HepG2 (cell line): ENCODE measurements around the gene PPP1CA. TPM values are rescaled to one million over a fixed set of nuclear protein-coding genes. Genes with fewer than 3 reads are reported as not detected.

Experiments used
- ATAC-seq: fragments of 200-7000 bp; cut with Tn5 transposase; 3 replicates; pipeline ENCODE4 v1.9.1; 2020; ENCODE audit warnings: mild to moderate bottlenecking, moderate library complexity
- BruUV-seq: library from RNA; stranded (reverse); fragments of 400-500 nt; replicated peaks from 2 replicates; lab custom pipeline; 2021; lab: Mats Ljungman, UMichigan
- CTCF ChIA-PET: fragments of 300-600 bp; formaldehyde crosslinking; extraction: SDS; loops from one replicate; lab custom pipeline; 2021; ENCODE audit warnings: low total read pairs, inconsistent platforms, low intra/inter-chr PET ratio; lab: Yijun Ruan, JAX
- POLR2A ChIA-PET: fragments of 350-600 bp; sonication (Branson Sonifier 250); formaldehyde crosslinking; loops from one replicate; lab custom pipeline; 2020; ENCODE audit warnings: antibody characterized with exemption, inconsistent platforms; lab: Yijun Ruan, JAX
- DNase-seq: peaks from one replicate; pipeline ENCODE4 v3.0.0-alpha.2; 2015; ENCODE audit warnings: low spot score
- FAIRE-seq: peaks from 3 replicates; lab custom pipeline; 2011; peaks lifted over from hg19 to GRCh38; lab: Jason Lieb, UNC
- H2AFZ ChIP-seq: one replicate; pipeline ENCODE4 v1.6.1; 2011; ENCODE audit warnings: low read length, inconsistent platforms
- H3K27ac ChIP-seq: fragments of 300-600 bp; 3 replicates; pipeline ENCODE4 v1.8.0; 2011; ENCODE audit warnings: mixed run types, mild to moderate bottlenecking, mixed read lengths, low read length, inconsistent platforms; ENCODE audit not compliant: insufficient read depth; ENCODE audit errors: extremely low read length
- H3K27me3 ChIP-seq, 2 experiments: fragments of 200-600 bp in 1 of 2; 2 replicates in 1 of 2; 3 replicates in 1 of 2; pipeline versions ENCODE4 v1.6.0 to v1.8.0; 2011; ENCODE audit warnings: low read length in 2 of 2, mild to moderate bottlenecking in 2 of 2, moderate library complexity in 2 of 2, inconsistent platforms in 1 of 2; ENCODE audit not compliant: insufficient read depth in 2 of 2, control insufficient read depth in 1 of 2
- H3K36me3 ChIP-seq, 2 experiments: fragments of 200-600 bp in 1 of 2; replicated peaks in 1 of 2; 2 replicates in 1 of 2; 3 replicates in 1 of 2; pipeline versions ENCODE4 v1.5.1 to v1.8.0; 2011; ENCODE audit warnings: low read length in 2 of 2, inconsistent platforms in 1 of 2; ENCODE audit not compliant: insufficient read depth in 2 of 2, control insufficient read depth in 1 of 2
- H3K4me1 ChIP-seq: 2 replicates; pipeline ENCODE4 v1.5.1; 2012; ENCODE audit warnings: low read length, inconsistent platforms; ENCODE audit not compliant: insufficient read depth
- H3K4me2 ChIP-seq: 2 replicates; pipeline ENCODE4 v1.6.0; 2011; ENCODE audit warnings: low read depth, low read length, inconsistent platforms
- H3K4me3 ChIP-seq, 3 experiments: fragments of 200-600 bp in 1 of 3; sonication (generic), shearing (Covaris generic) in 1 of 3; replicated peaks in 1 of 3; 2 replicates each; pipeline ENCODE4 v1.5.1; 2011 to 2016; ENCODE audit warnings: low read length in 3 of 3, inconsistent platforms in 2 of 3, low read depth in 2 of 3, mild to moderate bottlenecking in 2 of 3, control low read depth in 1 of 3, mixed read lengths in 1 of 3; ENCODE audit not compliant: insufficient read depth in 1 of 3
- H3K79me2 ChIP-seq: one replicate; pipeline ENCODE4 v1.6.1; 2011; ENCODE audit warnings: low read length, inconsistent platforms; ENCODE audit not compliant: insufficient read depth
- H3K9ac ChIP-seq: 2 replicates; pipeline ENCODE4 v1.6.0; 2011; ENCODE audit warnings: mild to moderate bottlenecking, low read depth, low read length, inconsistent platforms; ENCODE audit not compliant: insufficient read depth
- H3K9me3 ChIP-seq: 2 replicates; pipeline ENCODE4 v1.5.1; 2012; ENCODE audit warnings: mild to moderate bottlenecking, low read length
- H4K20me1 ChIP-seq: 2 replicates; pipeline ENCODE4 v1.6.0; 2011; ENCODE audit warnings: inconsistent platforms, mild to moderate bottlenecking, low read length, moderate library complexity; ENCODE audit not compliant: insufficient read depth
- ASH2L ChIP-seq: fragments of 300-600, 200-600 bp; sonication (generic); IDR thresholded peaks from 2 replicates; pipeline ENCODE4 v1.7.0; 2017; ENCODE audit warnings: low read depth, mild to moderate bottlenecking, moderate library complexity, mixed read lengths, low read length; ENCODE audit not compliant: insufficient read length
- CEBPB ChIP-seq: IDR thresholded peaks from 2 replicates; pipeline ENCODE4 v1.6.1; 2011; ENCODE audit warnings: low read depth, low read length, improper control_type of control experiment, borderline replicate concordance
- GLI4 ChIP-seq: sonication (generic); formaldehyde crosslinking; IDR thresholded peaks from 2 replicates; pipeline ENCODE4 v1.5.1; 2020; ENCODE audit warnings: missing genetic modification reagents, mild to moderate bottlenecking, moderate library complexity, borderline replicate concordance
- MLLT10 ChIP-seq: sonication (generic); formaldehyde crosslinking; IDR thresholded peaks from 2 replicates; pipeline ENCODE4 v1.4.0; 2020; ENCODE audit warnings: missing genetic modification reagents
- NRL ChIP-seq: sonication (generic); formaldehyde crosslinking; IDR thresholded peaks from 2 replicates; pipeline ENCODE4 v1.5.0; 2020; ENCODE audit warnings: missing genetic modification reagents, mild to moderate bottlenecking, moderate library complexity, borderline replicate concordance
- ZNF282 ChIP-seq: fragments of 450-650 bp; IDR thresholded peaks from 2 replicates; pipeline ENCODE4 v1.6.1; 2018; ENCODE audit not compliant: partially characterized antibody
- ZNF629 ChIP-seq: sonication (generic); formaldehyde crosslinking; conservative IDR thresholded peaks from 2 replicates; pipeline ENCODE4 v1.5.0; 2020; ENCODE audit warnings: missing genetic modification reagents
- ZNF768 ChIP-seq: sonication (generic); formaldehyde crosslinking; IDR thresholded peaks from 2 replicates; pipeline ENCODE4 v1.4.0; 2020; ENCODE audit warnings: missing genetic modification reagents
- WGBS: methylation state at CpG from one replicate; pipeline ENCODE4 v1.1.6; 2017; ENCODE audit warnings: low lambda C conversion rate; 5-methylcytosine and 5-hydroxymethylcytosine counted together
- in situ Hi-C: cut with HindIII; loops from 2 replicates; pipeline ENCODE4 v1.10.0; 2017; ENCODE audit warnings: low pct_unique_long_range_greater_than_20kb; ENCODE audit not compliant: extremely low pct_ligation_motif_present
- intact Hi-C: fragments of 100-400 bp; cut with micrococcal nuclease; formaldehyde crosslinking; loops from one replicate; pipeline ENCODE4 v1.10.0; 2022; ENCODE audit not compliant: unreplicated experiment
- polyA plus RNA-seq, 8 experiments: library from polyadenylated mRNA; depleted of rRNA in 3 of 8; stranded (reverse) in 7 of 8; unstranded in 1 of 8; fragments of >200 nt; fragmentation: Illumina TruSeq in 4 of 8; extraction: Trizol in 4 of 8; gene quantifications; 2 replicates each; pipeline versions ENCODE4 v1.2.1 to v1.2.3, GENCODE V29; 2011 to 2016; ENCODE audit warnings: low read depth in 4 of 8, missing spikeins in 1 of 8, mixed read lengths in 1 of 8; ENCODE audit not compliant: insufficient read depth in 1 of 8
- total RNA-seq, 5 experiments: library from RNA; depleted of rRNA; stranded (reverse); fragments of >200 nt; fragmentation: Illumina TruSeq; extraction: Trizol; gene quantifications; 2 replicates each; pipeline ENCODE4 v1.2.3, GENCODE V29; 2016; ENCODE audit warnings: low read depth in 1 of 5
- TF ChIP-seq, protein P1 (sequence below): sonication (generic); formaldehyde crosslinking; conservative IDR thresholded peaks from 2 replicates; pipeline ENCODE4 v1.8.1; 2023; ENCODE audit warnings: missing genetic modification reagents

The PPP1CA gene
- total and polyA plus RNA-seq, 2 of the 13 experiments (the other 11 are each of a cell fraction or from before 2014, with no cell fraction given) = 149 to 170 TPM

- peak overlapping the region; percentile 74 to 85 (median 78) for H3K4me3 ChIP-seq
- peak; percentile 41 for ATAC-seq
- in situ Hi-C loops (no loop called here), intact Hi-C loops (no loop called here)
- no peaks in the 10 kb centered on the region for H3K9me3 ChIP-seq
- peak overlapping the region; percentile 80 for H3K9ac ChIP-seq
- peaks cover 10% of the 10 kb centered on the region for H3K79me2 ChIP-seq
- no peaks in the 10 kb centered on the region for H4K20me1 ChIP-seq
- peaks cover 0 to 5% of the 10 kb centered on the region in 2 experiments; a peak in 1 of 5 replicates for H3K27me3 ChIP-seq
- 25% methylated on average over 5 of the region's 31 CpGs for WGBS
- ChIA-PET CTCF (no interaction called here), POLR2A (interaction anchor here (0.6 to 3.8 kb wide), 18 partner anchors 9 to 550 kb away, joined by 3 to 81 read pairs (median 4); partner anchors contain the start of genes AIP, ANKRD13D, CDK2AP2 and CLCF1)
- H3K27ac ChIP-seq = peak overlapping the region; percentile 76
- H3K4me1 ChIP-seq = peaks cover 43% of the 10 kb centered on the region
- peaks cover 6 to 7% of the 10 kb centered on the region in 2 experiments; a peak in 3 of 5 replicates for H3K36me3 ChIP-seq
- no peak for FAIRE-seq
- TF ChIP-seq ZNF629 (CRISPR knock-in tag) = no peak
- no peak for TF ChIP-seq ZNF282
- TF ChIP-seq MLLT10 (CRISPR knock-in tag) = no peak
- peak; percentile 2 for TF ChIP-seq ASH2L
- 0 out of 2 replicates have a peak, but pooled peaks have one; percentile 3 for TF ChIP-seq GLI4 (CRISPR knock-in tag)
- TF ChIP-seq NRL = peak; percentile 27; the same call in 1 of the 2 replicates
- no peak for TF ChIP-seq ZNF768 (CRISPR knock-in tag)
- TF ChIP-seq, protein P1, sequence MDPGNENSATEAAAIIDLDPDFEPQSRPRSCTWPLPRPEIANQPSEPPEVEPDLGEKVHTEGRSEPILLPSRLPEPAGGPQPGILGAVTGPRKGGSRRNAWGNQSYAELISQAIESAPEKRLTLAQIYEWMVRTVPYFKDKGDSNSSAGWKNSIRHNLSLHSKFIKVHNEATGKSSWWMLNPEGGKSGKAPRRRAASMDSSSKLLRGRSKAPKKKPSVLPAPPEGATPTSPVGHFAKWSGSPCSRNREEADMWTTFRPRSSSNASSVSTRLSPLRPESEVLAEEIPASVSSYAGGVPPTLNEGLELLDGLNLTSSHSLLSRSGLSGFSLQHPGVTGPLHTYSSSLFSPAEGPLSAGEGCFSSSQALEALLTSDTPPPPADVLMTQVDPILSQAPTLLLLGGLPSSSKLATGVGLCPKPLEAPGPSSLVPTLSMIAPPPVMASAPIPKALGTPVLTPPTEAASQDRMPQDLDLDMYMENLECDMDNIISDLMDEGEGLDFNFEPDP = 0 out of 2 replicates have a peak, but pooled peaks have one; percentile 57
- TF ChIP-seq CEBPB = no peak
- no peak overlapping the region for H2AFZ ChIP-seq
- BruUV-seq = TSS peak; percentile 76
- no peak for DNase-seq
- H3K4me2 ChIP-seq = peak overlapping the region; percentile 97
Observed at GRCh38 chr11:67392183-67392715, 9.4 kb downstream of the PPP1CA start.
